Left renal pelvis (tissue), 4 donors: ENCODE measurements around the gene STK32C. TPM values are rescaled to one million over a fixed set of nuclear protein-coding genes. Genes with fewer than 3 reads are reported as not detected.

Experiments
- DNase-seq, 4 donors: peaks; one replicate each; pipeline ENCODE4 v3.0.0-alpha.2; 2013; ENCODE audit warnings: low read depth in 4 of 4, low spot score in 3 of 4
- polyA plus RNA-seq, 4 donors: library from polyadenylated mRNA; unstranded; fragments of 120-200 nt; gene quantifications; one replicate each; pipeline ENCODE4 v1.2.1, GENCODE V29; 2013; ENCODE audit not compliant: insufficient read length in 4 of 4

Gene STK32C
- polyA plus RNA-seq, 4 donors = 6.5 to 15.1 (median 11.5) TPM

- DNase-seq = no peak
Observed at GRCh38 chr10:132174237-132174636, 133.5 kb downstream of the STK32C start.

DNA sequence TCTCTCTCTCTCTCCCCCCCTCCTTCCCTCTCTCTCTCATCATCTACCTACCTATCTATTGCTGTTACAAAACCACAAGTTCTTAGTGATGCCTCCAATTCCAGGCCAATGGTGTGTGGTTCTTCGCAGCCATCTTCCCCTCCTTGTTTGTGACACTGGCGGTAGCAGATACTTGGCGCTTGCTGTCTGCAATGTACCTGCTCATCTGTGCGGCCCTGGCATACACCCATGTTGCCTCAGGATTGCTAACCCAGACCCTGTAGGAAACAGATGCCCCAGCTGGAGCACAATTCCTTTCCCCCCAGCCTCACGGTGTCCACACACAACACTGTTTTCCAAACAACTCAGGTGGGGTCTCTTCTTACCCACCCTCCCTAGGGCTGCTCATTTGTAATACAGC lies 134.6 kb downstream of the STK32C start:
- DNase-seq = no peak

DNA sequence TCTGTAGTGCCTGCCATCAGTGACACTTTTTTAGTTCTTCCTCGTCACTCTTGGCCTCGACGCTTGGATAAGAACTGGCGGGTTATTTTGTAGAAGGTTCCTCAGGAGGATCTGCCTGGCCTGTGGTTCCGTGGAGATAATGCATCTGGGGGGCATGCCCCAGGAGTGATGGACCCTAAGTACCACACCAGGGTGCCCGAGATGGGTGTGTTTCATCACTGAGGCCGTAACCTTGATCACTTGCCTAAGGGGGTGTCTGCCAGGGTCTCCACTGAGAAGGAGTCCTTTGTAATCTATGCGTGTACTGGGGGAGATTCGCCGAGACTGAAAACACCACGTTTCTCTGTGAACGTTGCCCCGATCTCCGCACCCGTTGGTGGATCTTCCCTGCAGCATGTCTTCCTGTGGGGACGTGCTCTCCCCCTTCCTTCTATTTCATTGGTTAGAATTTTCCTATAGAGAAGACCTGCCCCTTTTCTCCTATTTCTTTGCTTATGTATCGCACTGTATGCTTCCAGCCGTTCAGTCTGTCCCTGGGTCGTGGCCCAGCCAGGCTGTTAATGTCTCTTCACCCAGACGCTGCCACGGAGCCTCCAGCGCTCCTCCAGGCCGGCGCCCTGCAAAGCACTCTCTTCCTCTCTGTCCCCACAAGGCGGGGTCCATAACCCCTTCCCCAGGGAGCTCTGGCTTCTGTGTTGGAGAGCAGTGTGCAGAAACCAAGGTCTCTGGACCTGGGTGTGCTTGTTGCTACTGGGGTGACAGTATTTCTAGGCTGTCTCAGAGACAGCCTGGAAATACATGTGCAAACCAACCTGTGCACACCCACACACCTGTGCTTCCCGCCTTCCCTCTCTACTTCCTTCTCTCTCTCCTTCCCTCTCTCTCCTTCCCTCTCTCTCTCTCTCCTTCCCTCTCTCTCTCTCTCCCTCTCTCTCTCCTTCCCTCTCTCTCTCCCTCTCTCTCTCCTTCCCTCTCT lies 135.4 kb downstream of the STK32C start:
- DNase-seq = no peak

DNA sequence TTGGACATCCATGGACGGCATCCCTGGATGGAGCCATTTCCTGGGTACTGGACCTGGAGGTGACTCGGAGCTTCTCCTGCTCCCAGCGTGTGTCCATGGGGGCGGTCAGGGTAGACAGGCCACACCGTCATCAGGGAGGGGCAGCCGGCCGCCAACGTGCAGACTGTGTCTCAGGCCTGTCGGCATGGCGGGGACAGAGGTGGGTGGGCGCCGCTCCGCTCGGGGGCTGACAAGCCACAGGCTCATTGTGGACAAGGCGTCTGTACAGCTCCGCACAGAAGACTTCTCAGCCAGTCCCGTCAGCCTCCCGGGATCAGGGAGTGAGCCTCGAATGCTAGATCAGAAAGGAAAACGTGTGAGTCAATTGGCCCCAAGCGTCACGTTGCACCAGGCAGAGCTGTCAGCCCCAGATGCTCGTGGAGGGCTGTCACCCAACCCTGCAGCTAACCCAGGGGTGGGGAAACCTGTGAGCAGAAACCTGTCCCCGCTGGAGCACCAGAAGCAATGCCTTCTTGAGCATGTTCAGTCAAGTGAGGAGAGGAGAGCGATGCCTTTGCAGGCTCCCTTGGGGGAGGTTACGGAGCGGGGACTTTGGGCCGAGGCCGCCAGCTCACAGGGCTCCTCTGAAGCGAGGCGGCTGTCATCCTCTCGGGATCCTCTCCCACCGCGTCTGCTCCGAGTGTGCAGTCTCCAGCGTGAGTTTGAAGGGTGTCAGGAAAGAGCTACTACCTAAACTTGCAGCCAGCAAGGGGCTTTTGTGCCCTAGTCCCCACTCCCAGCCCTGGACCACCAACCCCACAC lies 137.0 kb downstream of the STK32C start:
- no peak for DNase-seq

DNA sequence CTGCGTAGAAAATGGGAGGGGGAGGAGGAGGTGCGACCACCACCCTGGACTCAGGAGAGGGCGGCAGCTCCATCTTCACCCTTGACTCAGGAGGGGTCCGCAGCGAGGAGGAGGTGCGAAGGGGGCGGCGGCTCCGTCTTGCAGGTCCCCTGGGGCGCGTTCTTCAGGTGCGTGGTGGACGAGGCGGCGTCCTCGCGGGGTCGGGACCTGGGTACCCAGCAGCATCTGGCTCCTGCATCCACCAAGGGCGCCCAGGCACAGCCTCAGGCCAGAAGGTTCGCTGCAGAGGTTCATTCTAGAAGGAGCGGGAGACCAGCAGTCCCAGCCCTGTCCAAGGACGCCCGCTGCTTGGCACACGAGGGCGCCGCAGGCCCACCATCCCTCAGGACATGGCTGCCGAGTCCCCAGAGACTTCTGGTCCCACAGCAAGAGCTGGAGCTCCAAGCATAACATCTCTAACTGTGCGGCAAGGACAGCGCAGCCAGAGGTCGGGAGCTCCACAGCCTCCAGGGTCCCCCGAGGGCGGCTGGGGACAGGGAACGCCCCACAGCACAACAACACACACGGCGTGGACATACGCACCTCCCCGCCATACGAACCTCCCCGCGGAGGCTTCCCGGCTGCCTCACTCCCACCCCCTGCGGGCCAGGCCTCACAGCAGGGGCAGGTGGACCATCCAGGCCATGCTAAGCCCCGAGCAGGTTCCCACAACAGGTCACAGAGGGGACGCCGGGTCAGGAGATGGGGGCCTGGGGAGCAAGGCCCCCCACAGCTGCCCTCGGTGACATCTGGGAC lies 137.8 kb downstream of the STK32C start:
- DNase-seq = no peak

DNA sequence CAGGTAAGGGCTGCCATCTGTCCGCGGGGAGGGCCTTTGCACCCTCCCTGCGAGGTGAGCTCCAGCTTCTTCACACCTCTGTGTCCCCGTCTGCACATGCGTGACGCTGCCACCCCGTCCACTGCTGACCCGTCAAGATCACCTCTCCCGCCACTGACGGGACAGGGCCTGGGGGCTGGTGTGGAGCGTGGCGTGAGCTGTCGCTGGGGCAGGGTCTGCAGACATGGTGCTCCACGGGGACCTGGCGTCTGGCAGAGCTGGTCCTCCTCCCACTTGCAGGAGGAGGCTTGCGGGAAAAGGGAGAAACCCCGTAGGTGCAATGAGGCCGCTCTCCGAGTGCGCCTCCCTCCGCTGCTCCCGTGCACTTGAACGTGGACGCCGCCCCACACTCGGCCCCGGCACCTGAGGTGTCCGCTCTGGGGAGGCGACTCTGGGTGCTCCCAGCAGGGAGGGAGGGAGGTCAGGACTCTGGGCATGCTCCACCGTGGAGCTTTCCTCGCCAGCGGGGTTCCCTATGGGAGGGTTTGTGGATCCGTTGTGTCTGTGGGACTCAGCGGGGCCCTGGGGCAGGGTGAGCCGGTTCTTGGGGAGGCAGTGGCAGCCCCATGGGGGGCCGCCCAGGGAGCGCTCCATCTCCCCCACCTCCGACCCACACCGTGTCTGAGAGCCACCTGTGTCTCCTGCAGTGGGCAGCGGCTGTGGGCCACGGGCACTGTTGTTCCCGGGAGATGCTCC lies 138.6 kb downstream of the STK32C start:
- DNase-seq = no peak

DNA sequence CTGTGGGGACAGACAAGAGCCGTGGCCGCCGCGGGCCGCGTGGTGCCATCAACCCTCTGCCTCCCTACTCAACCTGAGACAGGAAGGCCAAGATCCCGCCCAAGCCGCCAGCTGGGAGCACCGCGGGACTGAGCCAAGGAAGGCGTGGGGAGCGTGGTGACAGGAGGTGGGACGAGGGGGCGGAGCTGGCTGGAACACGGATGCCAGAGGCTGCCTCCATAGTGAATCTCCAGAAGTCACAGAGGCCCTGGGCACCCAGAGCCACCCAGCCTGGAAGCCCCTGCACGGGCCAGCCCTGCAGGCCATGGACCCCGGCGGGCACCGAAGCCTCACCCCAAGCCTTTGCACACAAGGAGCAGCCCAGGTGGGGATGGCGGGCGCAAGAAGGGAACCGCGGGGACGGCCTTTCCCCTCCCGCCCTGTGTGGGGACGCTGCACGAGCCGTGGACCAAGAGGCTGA lies 139.1 kb downstream of the STK32C start:
- DNase-seq = no peak

- DNase-seq = no peak
Observed at GRCh38 chr10:132167976-132168375, 139.8 kb downstream of the STK32C start.

DNA sequence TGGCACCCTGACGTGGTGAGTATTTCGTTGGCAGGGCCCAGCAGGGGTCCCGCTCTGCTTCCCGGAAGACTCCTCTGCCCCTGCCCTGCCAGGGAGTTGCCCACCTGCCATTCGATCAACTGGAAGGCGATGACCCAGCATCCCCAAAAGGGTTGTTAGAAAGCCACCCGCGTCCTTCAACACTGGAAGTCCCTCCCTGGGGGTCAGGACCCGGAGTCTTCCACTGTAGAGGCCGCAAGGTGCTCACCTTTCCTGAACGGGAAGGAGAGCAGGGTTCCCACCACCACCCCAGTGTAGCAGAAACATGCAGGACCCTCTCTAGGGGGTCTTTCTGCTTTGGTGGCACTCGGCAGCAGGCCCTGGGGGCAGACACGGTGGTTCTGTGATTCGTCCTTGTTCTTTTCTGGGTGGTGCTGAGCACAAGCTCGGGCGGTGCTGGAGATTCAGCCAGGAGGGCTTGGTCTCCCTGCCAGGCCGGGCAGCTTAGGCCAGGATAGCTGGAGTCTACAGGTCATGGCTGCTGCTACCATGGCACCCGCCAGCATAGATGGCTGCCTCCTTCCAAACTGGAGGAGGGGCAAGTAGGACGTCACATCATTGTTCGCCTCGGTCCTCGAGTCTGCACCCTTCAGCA lies 140.6 kb downstream of the STK32C start:
- no peak for DNase-seq

- no peak for DNase-seq
Observed at GRCh38 chr10:132166216-132166950, 141.4 kb downstream of the STK32C start.

- no peak for DNase-seq
Observed at GRCh38 chr10:132165416-132165980, 142.3 kb downstream of the STK32C start.

- no peak for DNase-seq
Observed at GRCh38 chr10:132164761-132165278, 142.9 kb downstream of the STK32C start.

- DNase-seq = no peak
Observed at GRCh38 chr10:132163826-132164515, 143.8 kb downstream of the STK32C start.

DNA sequence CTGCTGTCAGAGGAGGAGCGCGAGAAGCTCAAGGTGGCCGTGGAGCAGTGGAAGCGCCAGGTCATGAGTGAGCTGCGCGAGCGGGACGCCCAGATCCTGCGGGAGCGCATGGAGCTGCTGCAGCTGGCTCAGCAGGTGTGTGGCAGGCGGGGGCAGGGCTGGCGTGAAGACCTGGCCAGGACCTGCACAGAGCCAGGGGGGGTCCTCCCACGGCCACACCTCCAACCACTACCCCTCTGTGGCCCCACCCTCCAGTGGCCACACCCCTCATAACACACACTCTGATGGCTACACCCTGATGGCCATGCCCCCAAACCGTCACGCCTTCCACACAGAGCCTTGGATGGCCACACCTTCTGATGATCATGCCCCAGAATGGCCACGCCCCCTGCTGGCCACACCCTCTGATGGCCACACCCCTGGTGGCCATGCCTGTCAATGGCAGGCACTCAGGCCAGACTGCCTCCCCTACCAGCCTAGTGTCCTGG lies 144.4 kb downstream of the STK32C start:
- DNase-seq = no peak

DNA sequence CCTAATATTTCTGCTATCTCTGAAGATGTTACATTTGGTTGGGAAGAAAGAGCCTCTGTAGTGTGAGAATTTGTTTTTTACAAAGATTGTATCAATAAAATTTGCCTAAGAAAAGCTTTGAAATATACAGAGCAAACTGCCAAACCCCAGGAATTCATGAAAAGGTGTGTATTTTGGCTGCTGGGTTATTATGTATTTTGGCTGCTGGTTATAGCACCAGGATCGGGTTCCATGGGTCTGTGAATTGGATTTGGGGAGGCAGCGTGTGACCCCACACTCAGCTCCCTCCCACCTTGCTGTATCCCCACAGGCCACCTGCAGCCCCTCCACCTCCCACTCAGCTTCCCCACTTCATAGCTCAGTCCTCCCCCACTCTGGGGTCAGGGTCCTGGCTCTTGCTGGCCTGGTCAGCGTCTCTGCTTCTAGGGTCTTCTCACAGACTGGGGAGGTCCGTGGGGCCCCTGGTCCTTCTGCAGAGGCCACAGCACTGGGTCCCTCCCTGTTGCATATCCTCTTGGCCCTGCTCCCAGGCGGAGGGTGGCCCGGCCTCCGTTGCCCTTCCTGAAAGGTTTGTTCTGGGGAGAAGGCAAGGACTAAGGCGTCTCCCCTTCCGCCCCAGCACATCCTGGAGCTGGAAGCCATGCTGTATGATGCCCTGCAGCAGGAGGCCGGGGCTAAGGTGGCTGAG lies 145.0 kb downstream of the STK32C start:
- DNase-seq = no peak

GRCh38 chr10:132162021-132162531 lies 145.7 kb downstream of the STK32C start:
- no peak for DNase-seq
